Sigmoid colon (tissue), 7 donors: ENCODE data around the gene RELA. TPM values are rescaled to one million over a fixed set of nuclear protein-coding genes. Genes with fewer than 3 reads are reported as not detected.

ENCODE experiments used
- DNase-seq: peaks from one replicate; pipeline ENCODE4 v3.0.0-alpha.2; 2019
- H3K27ac ChIP-seq, 4 donors: fragments of 200-600 bp; sonication (generic); one replicate each; pipeline ENCODE4 v1.5.1; 2016 to 2019; ENCODE audit warnings: mild to moderate bottlenecking in 1 of 4
- H3K27me3 ChIP-seq, 3 donors: fragments of 200-600 bp; sonication (generic); one replicate each; pipeline ENCODE4 v1.5.1; 2019; ENCODE audit warnings: mild to moderate bottlenecking in 1 of 3
- H3K36me3 ChIP-seq, 4 donors: fragments of 200-600 bp; sonication (generic); one replicate each; pipeline ENCODE4 v1.5.1; 2016 to 2019
- H3K4me1 ChIP-seq, 4 donors: fragments of 200-600 bp; sonication (generic); one replicate each; pipeline ENCODE4 v1.5.1; 2017 to 2019
- H3K4me3 ChIP-seq, 4 donors: fragments of 200-600 bp; sonication (generic); one replicate each; pipeline ENCODE4 v1.5.1; 2017 to 2019; ENCODE audit warnings: mild to moderate bottlenecking in 2 of 4, moderate library complexity in 1 of 4
- H3K9me3 ChIP-seq, 4 donors: fragments of 200-600 bp in 3 of 4; sonication (generic) in 3 of 4; one replicate each; pipeline versions ENCODE4 v1.5.1 to v1.6.1; 2013 to 2019
- EP300 ChIP-seq, 4 donors: sonication (generic); formaldehyde crosslinking; IDR thresholded peaks; one replicate each; pipeline ENCODE4 v1.6.1; 2017; ENCODE audit warnings: antibody characterized with exemption in 4 of 4
- POLR2A ChIP-seq, 2 donors: fragments of 450-650 bp; IDR thresholded peaks; one replicate each; pipeline ENCODE4 v1.6.1; 2016; ENCODE audit warnings: antibody characterized with exemption in 2 of 2, mild to moderate bottlenecking in 2 of 2, moderate library complexity in 2 of 2
- POLR2AphosphoS5 ChIP-seq, 4 donors: sonication (generic); formaldehyde crosslinking; IDR thresholded peaks; one replicate each; pipeline ENCODE4 v1.6.1; 2017; ENCODE audit warnings: antibody characterized with exemption in 4 of 4
- WGBS, 2 donors: extraction: QIAGEN DNeasy Blood & Tissue Kit; methylation state at CpG; one replicate each; pipeline ENCODE4 v1.1.7; 2013; 5-methylcytosine and 5-hydroxymethylcytosine counted together
- intact Hi-C: fragments of 100-400 bp; cut with DNase I; formaldehyde crosslinking; loops from one replicate; pipeline ENCODE4 v1.15.1; 2023
- polyA plus RNA-seq, 3 donors: library from polyadenylated mRNA; stranded (reverse); fragments of 200-250 nt; gene quantifications; one replicate each; pipeline ENCODE4 v1.2.3, GENCODE V29; 2013
- total RNA-seq, 4 donors: library from RNA; depleted of rRNA; stranded (reverse); fragments of >200 nt; gene quantifications; one replicate each; pipeline ENCODE4 v1.1.0, GENCODE V29; 2016
- TF ChIP-seq, protein P1 (sequence below), 4 experiments: fragments of 450-650 bp in 3 of 4; fragments of 200-600 bp in 1 of 4; IDR thresholded peaks; one replicate each; pipeline ENCODE4 v1.5.1; 2016 to 2019; ENCODE audit warnings: antibody characterized with exemption in 4 of 4, mild to moderate bottlenecking in 3 of 4, moderate library complexity in 2 of 4
- donor health status: healthy with polysubstance abuse.
- donor health status: Bipolar disorder and iron deficiency.
- donor health status: healthy.

The RELA gene
- total and polyA plus RNA-seq, 7 donors = 33.6 to 62.6 (median 44.8) TPM

DNA sequence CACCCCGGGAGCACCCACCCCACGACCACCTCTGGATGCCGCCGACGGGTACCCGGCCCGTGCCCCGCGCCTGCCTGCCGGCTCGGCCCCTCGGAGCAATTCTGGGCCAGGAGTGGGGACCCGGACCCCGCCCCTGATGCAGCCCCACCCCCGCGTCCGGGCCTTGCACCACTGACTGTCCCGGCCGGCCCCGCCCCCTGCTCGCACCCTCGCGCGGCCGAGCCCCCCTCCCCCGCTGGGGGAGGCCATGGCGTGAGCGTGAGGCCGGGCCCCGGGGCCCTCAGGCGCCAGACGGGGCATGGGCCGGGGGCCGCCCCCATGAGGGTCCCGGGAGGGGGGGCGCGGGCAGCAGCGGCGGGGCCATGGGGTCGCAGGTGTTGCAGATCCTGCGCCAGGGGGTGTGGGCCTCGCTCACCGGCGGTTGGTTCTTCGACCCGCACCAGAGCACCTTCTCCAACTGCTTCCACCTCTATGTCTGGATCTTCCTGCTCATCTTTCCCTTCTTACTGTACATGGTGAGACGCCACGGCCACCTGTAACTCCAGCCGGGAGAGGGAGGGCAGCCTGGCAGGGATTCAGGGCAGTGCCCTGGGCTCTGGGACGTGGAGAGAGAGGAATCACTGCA is 46.7 kb downstream of the RELA start:
- no peak for TF ChIP-seq EP300 (IDR thresholded peaks at IDR 0.05)
- TF ChIP-seq, protein P1, sequence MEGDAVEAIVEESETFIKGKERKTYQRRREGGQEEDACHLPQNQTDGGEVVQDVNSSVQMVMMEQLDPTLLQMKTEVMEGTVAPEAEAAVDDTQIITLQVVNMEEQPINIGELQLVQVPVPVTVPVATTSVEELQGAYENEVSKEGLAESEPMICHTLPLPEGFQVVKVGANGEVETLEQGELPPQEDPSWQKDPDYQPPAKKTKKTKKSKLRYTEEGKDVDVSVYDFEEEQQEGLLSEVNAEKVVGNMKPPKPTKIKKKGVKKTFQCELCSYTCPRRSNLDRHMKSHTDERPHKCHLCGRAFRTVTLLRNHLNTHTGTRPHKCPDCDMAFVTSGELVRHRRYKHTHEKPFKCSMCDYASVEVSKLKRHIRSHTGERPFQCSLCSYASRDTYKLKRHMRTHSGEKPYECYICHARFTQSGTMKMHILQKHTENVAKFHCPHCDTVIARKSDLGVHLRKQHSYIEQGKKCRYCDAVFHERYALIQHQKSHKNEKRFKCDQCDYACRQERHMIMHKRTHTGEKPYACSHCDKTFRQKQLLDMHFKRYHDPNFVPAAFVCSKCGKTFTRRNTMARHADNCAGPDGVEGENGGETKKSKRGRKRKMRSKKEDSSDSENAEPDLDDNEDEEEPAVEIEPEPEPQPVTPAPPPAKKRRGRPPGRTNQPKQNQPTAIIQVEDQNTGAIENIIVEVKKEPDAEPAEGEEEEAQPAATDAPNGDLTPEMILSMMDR (IDR thresholded peaks at IDR 0.05) = no peak
- no peak for TF ChIP-seq POLR2A (IDR thresholded peaks at IDR 0.05)
- no peak for TF ChIP-seq POLR2AphosphoS5 (IDR thresholded peaks at IDR 0.05)
- DNase-seq = no peak
- peaks cover 30 to 44% (median 37%) of the 10 kb centered on the region in 4 donors for H3K36me3 ChIP-seq
- peaks cover 0 to 51% (median 42%) of the 10 kb centered on the region in 4 donors for H3K4me1 ChIP-seq
- WGBS, 2 donors = 1 to 2% methylated on average over 50 of the region's 50 CpGs
- peak overlapping the region; percentile 74 to 98 (median 88) for H3K4me3 ChIP-seq
- intact Hi-C loops = loop anchor here (2.0 to 10.0 kb wide), 3 partner anchors 37 to 501 kb away; partner anchors contain the start of genes FAM89B, TM7SF2 and ZNHIT2
- no peaks in the 10 kb centered on the region for H3K9me3 ChIP-seq
- peak overlapping the region; percentile 89 to 95 (median 92) for H3K27ac ChIP-seq
- no peaks in the 10 kb centered on the region for H3K27me3 ChIP-seq

DNA sequence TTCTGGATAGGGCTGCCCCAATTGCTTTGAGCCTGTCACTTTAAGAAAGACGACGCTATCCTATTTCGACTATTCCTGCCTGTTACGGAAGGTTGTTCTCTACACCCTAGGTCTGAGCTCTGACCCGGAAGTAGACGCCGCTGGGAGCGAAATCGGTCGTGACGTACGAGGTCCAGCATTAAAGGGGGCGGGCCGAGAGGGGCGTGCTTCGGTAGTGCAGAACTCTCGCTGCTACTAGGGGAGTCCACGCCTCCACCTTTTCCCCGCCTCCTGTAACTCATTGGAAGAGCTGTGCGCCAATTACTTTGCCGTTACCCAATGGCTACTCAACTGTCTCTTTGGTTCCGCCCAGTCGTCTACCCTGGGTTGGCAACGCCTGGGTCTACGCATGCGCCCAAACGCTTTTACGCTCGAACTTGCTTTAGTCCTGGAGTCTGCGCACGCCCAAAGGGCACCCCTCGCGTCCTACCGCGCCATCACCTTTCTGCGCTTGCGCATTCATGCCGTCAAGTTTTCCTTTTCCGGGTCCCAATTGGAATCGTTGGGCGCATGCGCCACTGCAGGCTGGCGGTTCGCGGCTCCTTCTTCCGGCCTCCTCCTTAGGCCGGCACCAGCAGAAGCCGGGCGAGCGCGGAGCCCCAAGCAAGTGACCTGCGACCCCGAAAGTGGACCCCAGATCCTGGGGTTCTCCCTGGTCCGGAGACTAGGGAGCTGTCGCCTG is 47.3 kb downstream of the RELA start, which contains the start of gene PCNX3:
Gene PCNX3, plus strand, starts transcription at position 548 of the 721 bp plus-strand sequence. CDS start 536 bp downstream, outside the sequence.
- H3K27me3 ChIP-seq = no peaks in the 10 kb centered on the region
- no peaks in the 10 kb centered on the region for H3K9me3 ChIP-seq
- peaks cover 0 to 58% (median 47%) of the 10 kb centered on the region in 4 donors for H3K4me1 ChIP-seq
- peak within 1 kb of the TSS; percentile 89 to 95 (median 92) for H3K27ac ChIP-seq
- DNase-seq = peak; percentile 100
- peak within 1 kb of the TSS; percentile 74 to 98 (median 88) for H3K4me3 ChIP-seq
- TF ChIP-seq POLR2AphosphoS5 (IDR thresholded peaks at IDR 0.05) (peak; percentile 79 to 88 (median 82)), POLR2A (IDR thresholded peaks at IDR 0.05) (peak; percentile 52 to 65), EP300 (IDR thresholded peaks at IDR 0.05) (peak in 1 of 4 donors; percentile 67)
- TF ChIP-seq, protein P1 (IDR thresholded peaks at IDR 0.05) = no peak
- intact Hi-C loops = loop anchor here (2.0 to 10.0 kb wide), 3 partner anchors 37 to 501 kb away; partner anchors contain the start of genes FAM89B, TM7SF2 and ZNHIT2
- WGBS, 2 donors = 0% methylated on average over 55 of the region's 55 CpGs
- H3K36me3 ChIP-seq = peaks cover 28 to 44% (median 31%) of the 10 kb centered on the region in 4 donors

DNA sequence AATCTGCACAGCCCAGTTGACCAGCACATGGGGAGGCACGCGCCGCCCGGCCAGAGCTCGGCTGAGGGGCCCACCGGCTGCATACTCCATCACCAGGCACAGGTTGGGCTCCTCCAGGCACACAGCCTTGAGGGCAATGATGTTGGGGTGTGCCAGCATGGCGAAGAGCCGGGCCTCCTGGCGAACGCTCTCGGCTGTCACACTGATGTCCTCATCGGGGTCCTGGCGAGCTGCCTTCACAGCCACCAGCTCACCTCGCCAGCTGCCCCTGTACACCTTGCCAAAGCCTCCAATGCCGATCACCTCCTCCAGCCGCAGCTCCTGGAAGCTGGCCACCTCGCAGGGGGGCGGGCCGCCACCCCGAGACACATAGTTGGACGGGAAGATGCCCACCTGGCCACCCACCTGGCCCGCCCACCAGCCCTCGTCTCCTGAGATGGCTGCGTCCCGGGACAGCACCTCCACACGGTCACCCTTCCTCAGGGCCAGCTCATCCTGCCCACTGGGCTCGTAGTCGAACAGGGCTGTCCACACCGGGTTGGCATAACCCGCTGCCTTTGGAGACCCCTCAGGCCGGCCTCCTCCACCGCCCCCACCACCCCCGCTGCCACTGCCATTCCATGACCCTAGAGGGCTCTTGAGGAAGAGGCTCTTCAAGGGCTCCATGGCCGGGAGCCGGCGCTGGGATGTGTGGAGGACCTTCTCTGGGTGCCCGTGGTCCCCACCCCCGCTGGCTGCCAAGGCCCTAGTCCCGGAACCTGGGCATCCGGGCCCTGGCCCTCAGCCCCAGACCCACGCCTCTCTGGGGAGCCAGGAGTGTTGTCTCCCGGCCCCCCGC is 49.4 kb downstream of the RELA start:
- 11 to 22% methylated on average over 43 of the region's 43 CpGs for WGBS, 2 donors
- no peaks in the 10 kb centered on the region for H3K9me3 ChIP-seq
- peaks cover 7 to 29% (median 18%) of the 10 kb centered on the region in 4 donors for H3K36me3 ChIP-seq
- TF ChIP-seq, protein P1 (IDR thresholded peaks at IDR 0.05) = no peak
- TF ChIP-seq POLR2AphosphoS5 (IDR thresholded peaks at IDR 0.05) = no peak
- no peak for TF ChIP-seq EP300 (IDR thresholded peaks at IDR 0.05)
- no peak for TF ChIP-seq POLR2A (IDR thresholded peaks at IDR 0.05)
- peak overlapping the region; percentile 56 to 88 (median 74) for H3K4me3 ChIP-seq
- peaks cover 0 to 67% (median 59%) of the 10 kb centered on the region in 4 donors for H3K4me1 ChIP-seq
- no peaks in the 10 kb centered on the region for H3K27me3 ChIP-seq
- intact Hi-C loops = loop anchor here (10.0 kb wide), 1 partner anchor 499 kb away; the partner anchor contains the start of genes TM7SF2 and ZNHIT2
- H3K27ac ChIP-seq = peak overlapping the region; percentile 89 to 95 (median 92)
- DNase-seq = no peak

DNA sequence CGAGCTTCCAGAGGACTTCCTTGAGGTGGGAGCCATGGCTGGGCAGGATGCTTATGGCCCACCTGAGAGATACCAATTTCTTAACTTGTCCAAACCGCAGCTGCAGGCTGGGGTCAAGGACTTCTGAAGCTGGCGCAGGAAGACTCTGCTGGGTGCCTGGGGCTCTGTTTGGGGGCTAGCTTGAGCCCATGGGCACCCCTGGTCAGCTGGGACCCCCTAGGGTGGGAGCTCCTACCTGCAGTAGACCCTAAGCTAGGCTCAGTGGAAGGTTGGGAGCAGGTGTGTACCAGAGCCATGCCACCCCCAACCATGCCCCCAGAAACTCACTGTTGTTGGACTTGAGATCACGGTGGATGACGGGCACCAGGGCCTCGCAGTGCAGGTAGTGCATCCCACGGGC is 50.0 kb downstream of the RELA start:
- Histone ChIP-seq H3K9me3 (no peaks in the 10 kb centered on the region), H3K4me1 (peaks cover 0 to 72% (median 64%) of the 10 kb centered on the region in 4 donors), H3K27ac (peak overlapping the region; percentile 89 to 95 (median 92)), H3K27me3 (no peaks in the 10 kb centered on the region), H3K4me3 (peak overlapping the region; percentile 56 to 88 (median 74)), H3K36me3 (peaks cover 1 to 24% (median 13%) of the 10 kb centered on the region in 4 donors)
- 50 to 59% methylated on average over 7 of the region's 7 CpGs for WGBS, 2 donors
- DNase-seq = no peak
- intact Hi-C loops = loop anchor here (10.0 kb wide), 1 partner anchor 498 kb away; the partner anchor contains the start of genes TM7SF2 and ZNHIT2
- no peak for TF ChIP-seq POLR2A (IDR thresholded peaks at IDR 0.05)
- TF ChIP-seq POLR2AphosphoS5 (IDR thresholded peaks at IDR 0.05) = no peak
- TF ChIP-seq EP300 (IDR thresholded peaks at IDR 0.05) = no peak
- TF ChIP-seq, protein P1 (IDR thresholded peaks at IDR 0.05) = no peak
